ENCODE results near the gene PRLHR.
"Not testable (repeated sequence)": the region's sequence is repeated elsewhere in the genome, so short reads cannot be mapped to it uniquely, and the experiment has no call there.

The PRLHR gene

DNA sequence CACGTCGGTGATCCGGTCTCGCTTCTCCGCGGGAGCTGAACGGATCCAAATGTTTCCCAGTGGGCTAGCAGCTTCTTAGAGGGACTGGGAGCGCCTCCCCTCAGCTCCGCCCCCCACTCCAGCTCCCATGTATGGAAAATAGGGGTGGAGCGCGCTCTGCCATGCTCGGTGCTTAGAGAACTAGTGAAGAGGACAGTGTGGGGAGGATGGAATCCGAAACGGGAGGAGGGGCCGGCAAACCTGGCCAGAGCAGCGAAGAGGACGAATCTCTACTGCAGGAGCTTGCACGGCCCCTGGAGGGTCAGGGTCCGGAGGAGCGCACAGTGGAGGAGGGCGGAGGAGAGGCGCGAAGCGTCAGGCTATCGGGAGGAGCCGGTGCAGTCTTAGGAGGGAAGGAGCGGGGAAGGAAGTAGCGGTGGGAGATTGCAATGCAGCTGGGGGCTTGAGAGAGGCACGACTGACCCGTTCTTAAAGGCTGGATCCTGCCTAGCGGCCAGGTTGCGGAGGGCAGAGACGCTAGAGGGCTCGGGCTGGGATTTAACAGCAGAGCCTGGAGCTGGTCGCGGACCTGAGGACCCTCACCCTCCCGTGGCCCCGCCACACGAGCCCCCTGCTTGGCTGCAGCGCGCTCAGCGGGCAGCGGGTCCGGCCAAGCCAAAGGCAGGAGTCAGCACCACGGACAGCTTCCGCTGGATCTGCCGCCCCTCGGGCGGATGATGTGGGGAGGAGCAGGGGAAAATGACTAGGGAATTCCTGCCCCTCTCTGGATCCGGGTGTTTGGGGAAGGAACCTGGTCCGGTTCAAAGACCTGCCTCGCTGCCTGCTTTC lies at the start of gene PRLHR:
PRLHR (minus strand) TSS at position 51 of the 828 bp plus-strand sequence. CDS start 404 bp downstream, outside the sequence.
- no peak for DNase-seq (ENCODE audit: low read depth in 3 of 3)

DNA sequence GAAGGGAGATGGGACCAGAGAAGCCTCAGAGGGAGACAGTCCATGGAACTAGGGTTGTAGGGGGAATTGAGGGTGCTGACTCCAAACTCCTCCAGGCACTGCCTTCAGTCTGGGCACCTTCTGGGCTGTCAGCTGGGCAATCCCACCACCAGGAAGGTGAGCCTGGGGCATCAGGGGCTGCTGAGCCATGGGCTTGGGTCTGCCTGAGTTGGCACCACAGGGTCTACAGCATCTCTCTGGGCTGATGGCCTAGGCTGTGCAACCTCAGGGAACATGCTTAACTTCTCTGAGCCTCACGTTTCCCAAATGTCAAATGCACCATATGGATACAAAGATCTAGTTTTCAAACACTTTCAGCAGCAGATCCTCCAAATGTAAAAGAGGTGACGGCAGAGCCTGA lies 46.8 kb upstream of the PRLHR start:
- no peak for DNase-seq (ENCODE audit: low read depth in 3 of 3)

DNA sequence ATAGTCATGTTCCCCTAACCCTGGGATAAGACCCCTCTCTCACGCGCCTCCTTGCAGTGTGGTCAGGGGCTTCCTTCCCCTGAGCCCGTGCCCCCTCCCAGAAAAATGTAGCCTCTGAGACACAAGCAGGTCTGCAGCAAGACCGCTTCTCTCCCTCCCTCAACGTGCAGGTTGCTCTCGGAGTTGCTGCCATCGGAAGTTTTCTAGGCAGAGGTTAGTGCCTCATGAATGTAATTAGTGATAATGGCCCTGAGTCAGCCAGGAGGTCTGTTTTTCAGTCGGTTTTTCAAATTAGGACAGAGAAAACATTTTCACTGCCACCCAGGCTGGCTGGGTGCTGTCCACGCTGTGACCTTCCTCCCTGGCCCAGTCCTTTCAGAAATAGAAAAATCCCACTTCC lies 43.2 kb upstream of the PRLHR start:
- no peak for DNase-seq (ENCODE audit: low read depth in 3 of 3)

DNA sequence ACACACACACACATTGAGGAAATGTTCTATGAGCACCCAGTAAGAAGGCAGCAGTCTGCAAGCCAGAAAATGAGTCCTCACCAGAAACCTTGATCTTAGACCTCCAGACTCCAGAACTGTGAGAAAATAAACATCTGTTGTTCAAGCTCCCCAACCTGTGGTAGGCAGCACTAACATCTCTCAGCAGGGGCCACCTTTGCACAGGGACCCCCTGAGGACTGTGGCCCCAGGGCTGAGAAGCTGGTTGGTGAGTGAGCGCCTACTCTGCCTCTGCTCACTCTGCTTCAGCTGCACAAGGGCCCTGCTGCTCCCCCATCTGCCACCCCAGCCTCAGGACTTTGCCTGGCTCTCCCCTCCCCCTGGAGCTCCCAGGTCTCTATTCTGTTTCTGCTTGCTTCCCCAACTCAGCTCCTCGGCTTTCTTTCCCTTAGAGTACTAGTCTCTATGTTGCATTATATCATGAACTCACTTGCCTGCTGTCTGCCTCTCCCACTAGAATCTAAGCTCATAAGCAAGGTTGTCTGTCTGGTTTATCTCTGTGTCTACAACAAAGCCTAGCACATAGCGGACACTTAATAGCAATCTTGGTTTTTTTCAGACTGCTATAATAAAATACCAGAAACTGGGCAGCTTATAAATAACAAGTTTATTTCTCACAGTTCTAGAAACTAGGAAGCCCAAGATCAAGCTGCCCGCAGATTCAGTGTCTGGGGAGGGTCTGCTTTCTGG lies 40.4 kb upstream of the PRLHR start:
- no peak for DNase-seq (ENCODE audit: low read depth in 3 of 3)

DNA sequence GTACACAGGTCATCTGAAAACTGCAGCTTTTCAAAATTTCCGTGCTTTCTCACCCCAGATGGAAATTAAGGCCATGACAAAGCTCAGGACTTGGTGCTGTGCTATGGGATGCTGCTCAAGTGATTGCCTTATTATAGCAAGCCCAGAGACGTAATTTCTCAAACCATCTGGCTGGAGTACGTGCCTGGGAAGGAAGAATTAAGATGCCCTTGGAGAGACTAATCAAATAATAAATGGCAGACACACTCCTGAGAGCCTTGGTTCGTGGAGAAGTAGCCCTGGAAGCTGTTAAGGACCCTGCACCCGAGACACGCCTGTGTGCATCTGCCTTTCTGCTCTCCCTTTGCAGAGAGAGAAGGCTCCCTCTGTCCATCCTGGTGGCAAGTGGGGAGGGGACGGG lies 38.3 kb upstream of the PRLHR start:
- DNase-seq (ENCODE audit: low read depth in 3 of 3) = no peak

DNA sequence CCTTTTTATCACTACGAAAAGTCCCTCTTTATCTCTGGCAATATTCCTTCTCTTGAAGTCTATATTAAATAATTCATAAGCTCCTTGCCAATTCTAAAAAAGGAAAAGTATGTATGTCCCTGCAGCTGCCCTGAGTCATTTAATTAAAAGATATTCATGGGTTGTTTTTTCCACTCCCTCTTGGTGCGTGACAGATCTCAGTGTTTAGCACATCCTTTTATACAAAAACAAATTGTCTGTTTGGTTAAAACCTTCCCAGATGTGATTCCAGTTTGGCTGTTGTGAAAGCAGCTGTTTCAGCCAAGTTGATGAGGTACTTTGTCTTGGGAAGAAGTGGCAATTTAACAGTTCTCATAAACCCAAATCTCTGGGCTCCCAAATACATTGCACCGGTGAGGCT lies 33.8 kb upstream of the PRLHR start:
- no peak for DNase-seq (ENCODE audit: low read depth in 3 of 3)

DNA sequence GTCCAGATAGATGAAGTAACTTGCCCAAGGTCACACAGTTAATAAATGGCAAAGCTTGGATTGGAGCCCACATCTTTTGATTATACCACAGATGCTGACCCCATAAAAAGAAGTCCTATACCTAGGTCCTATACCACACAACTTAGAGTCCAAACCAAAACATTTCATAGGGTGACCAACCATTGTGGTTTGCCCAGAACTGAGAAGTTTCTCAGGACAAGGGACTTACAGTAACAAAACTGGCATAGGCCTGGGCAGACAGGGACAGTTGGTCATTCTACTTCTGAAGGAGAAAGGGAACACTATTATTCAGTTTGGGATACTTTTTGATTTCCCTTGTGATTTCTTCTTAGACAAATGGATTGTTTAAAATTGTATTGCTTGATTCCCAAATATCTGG lies 32.9 kb upstream of the PRLHR start:
- DNase-seq (ENCODE audit: low read depth in 3 of 3) = no peak

DNA sequence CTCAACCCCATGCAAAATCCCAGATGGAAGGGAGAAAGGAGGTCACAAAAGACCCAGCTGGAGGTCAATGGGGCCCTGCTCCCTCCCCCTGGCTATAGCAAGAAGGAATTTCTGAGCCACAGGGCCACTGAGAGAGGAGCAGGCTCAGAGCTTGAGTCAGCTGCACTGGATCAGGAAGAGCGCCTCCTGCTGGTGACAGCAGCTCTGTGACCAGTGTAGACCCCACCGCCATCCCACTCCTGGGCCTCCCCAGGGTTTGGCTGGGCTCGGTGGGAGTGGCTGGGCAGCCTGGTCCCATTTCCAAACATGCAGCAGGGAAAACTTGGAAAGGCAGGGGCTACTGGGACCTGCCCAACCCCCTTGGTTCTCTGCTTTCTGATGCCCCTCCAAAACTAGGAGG lies 31.5 kb upstream of the PRLHR start:
- no peak for DNase-seq (ENCODE audit: low read depth in 3 of 3)

DNA sequence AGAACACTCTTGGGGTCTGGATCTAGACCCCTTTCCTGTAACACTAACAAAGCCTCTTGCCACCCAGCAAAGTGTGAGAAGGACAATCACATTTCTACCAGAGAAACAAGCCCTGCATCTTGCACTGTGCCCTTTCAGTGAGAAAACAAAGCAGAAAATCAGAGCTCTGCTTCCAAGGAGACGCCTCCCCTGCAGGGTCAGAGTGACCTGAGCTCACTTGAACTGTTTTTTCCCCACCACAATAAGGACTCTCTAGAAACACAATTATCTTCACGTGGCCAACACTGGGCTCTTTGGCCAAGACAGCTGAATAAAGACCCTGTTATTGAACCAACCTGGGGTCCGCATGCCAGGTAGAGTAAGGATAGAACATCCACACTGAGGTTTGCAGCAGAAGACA lies 30.1 kb upstream of the PRLHR start:
- DNase-seq (ENCODE audit: low read depth in 3 of 3) = no peak

DNA sequence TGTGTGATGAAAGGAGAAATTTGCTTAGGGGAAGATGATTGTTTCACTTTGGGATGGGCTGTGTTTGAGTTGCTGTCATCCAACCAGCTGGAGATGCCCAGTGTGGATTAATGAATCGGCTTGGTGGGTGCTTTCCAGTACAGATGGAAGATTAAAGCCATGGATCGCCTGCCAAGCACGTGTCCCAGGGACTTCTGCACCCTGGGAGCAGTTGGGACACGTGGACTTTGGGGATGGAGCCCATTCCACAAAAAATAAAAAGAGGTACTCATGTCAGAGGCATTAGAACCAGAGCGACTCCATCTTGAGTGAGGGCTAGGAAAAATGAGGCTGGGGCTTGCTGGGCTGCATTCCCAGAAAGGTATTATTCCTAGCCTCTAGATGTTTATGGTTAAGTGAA lies 29.3 kb upstream of the PRLHR start:
- DNase-seq (ENCODE audit: low read depth in 3 of 3) = no peak

DNA sequence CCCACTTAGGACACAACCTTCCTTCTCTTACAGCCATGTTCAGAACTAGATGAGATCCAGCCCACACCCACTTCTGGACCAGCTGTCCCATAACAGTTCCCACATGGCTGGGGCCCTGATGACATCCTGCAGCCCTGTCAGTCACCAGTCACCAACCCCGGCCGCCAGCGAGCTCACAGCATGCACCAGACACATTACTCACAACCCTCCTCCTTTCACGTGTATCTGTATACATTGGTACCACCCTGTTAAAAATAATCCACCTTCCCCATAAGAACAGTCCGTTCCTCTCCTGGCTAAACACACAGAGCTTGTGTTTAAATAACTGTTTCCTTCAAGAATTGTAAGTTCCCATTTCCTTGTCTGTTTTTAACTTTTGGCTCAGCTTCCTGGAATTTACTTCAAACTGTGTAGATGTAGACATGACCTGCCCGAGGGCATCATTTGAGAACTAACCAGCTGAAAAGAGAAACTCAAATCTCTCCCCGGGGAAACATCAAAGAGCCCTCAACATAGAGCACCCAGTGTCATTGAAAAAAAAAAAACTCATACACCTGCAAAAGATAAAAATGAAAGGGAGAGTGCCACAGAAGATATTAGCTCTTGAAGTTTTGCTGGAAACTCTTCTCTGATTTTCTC lies 26.0 kb upstream of the PRLHR start:
- DNase-seq (ENCODE audit: low read depth in 3 of 3) = peak in 1 of 3 experiments; percentile 11

DNA sequence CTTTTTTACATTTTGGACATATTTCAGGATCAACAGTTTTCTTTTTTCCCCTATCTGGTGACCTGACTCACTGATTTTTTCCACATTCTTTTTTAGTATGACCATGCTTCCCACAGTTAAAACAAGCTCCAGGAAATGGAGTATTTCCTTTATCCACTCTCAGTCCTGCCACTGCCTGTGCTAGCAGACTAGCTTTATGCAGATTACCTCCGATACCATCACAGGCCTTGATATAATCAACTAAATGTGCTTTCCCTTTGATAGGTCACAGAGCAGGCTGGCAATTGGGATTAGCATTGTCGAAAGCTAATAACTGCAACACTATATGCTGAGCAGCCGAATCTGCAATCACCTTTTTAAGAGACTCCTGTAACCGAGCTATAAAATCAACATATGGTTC lies 18.4 kb upstream of the PRLHR start:
- not testable (repeated sequence) for DNase-seq (ENCODE audit: low read depth in 3 of 3)

DNA sequence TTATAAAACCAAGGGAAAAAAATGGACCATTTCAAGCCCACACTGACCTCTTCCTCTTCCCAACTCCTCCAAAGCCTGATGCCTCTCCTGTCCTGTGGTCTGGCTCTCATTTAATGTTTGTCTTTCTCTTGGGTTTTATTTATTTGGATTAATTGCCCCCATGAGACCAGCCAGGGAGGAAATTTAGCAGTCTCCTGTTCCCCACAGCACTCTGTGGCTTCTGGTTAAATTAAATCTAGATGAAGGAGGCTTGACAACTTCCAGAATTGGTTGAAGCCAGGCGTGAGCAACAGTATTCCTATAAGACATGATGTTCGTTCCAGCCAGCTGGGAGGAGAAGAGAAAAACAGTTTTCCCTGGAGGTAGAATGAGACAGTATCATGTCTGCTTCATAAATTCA lies 15.1 kb upstream of the PRLHR start:
- DNase-seq (ENCODE audit: low read depth in 3 of 3) = no peak

DNA sequence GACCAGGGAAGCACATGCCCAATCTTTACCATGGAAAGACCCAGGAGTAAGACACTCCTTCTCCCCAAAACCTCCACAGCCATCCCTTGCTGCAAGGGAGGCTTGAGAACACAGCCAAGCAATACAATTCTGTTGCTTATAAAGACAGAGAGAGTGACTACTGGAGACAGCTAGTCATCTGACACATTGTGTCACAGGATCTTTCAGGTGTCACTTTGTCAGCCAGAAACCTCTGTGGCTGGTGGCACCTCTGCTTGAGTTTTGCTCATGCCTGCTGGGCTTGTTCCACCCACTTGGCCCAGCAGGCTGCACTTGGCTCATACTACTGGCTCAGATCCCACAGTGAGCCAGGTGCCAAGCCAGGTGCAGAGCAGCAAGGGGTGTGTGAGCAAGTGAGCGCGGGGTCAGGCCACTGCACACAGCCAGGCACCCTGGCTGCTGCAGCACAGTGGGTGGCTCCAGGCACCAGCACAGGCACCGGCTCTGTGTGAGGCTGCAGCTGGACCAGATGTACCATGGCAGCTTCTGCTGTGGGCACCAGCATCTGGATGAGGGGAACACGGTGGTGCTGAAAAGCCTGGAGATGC lies 12.4 kb upstream of the PRLHR start:
- no peak for DNase-seq (ENCODE audit: low read depth in 3 of 3)

DNA sequence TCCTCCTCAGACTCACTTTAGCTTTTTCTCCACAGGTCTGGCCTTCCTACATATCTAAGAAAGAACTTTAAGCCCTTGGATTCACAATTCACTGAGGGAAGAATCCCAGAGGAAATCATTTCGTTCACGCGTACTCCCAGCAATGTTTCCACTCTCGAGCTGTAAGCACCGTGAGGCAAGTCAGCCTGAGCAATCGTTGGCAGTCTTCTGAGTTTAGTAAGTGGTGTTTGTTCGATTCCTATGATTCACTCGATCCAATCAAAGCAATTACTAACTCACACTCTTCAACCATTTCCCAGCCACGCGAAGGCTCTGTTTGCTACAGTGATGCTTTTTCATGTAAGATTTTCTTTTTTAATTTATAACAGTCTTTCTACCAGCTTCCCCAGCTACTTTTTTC lies 10.2 kb upstream of the PRLHR start:
- no peak for DNase-seq (ENCODE audit: low read depth in 3 of 3)

DNA sequence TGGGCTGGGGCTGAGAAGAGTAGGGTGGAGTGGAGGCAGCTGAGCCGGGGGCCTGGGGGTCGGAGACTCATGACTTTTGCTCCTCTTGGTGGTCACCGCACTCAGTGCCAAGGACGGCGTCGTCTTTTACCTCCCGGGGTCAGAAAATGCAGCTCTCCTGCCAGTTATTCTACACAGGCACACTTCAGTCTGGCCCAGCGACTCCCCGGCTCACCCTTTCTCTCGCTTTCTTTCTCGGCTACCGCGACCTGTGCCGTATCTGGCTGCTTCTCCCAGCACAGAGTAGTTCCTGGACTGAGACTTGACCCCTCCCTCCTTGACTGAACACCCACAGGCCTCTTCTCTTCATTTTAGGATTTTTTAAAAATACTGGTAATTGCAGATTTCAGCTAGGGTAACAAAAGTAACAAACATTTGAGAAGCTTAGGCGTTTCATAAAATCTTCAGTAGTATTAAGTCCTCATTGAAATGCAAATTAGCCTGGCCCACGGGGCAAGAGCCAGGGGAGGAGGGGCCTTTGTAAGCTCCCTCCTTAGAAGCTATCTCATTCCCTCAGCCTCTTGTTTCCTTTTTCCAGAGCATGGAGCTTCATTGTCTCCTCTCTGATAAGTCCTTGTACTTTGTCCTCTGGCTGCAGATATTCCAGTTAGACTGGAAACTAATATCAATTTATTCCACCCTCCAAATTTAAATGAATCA lies 1.1 kb upstream of the PRLHR start:
- no peak for DNase-seq (ENCODE audit: low read depth in 3 of 3)

DNA sequence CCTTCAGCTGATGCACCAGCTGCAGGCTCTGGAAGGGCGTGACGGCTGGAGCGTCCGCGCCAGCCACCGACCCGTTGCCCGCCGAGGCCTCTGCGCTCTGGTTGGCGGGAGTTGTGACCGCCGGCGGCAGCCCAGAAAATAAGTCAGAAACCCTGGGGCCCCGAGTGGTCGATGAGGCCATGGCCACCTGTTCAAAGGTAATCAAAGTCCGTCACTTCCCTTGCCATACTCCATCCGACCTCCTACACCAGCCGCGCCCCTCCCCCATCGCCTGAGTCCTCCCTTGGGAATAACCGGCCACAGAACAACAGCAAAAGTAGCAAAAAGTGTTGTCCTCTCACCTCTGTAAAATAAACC lies 406 bp downstream of the PRLHR start:
- no peak for DNase-seq (ENCODE audit: low read depth in 3 of 3)

DNA sequence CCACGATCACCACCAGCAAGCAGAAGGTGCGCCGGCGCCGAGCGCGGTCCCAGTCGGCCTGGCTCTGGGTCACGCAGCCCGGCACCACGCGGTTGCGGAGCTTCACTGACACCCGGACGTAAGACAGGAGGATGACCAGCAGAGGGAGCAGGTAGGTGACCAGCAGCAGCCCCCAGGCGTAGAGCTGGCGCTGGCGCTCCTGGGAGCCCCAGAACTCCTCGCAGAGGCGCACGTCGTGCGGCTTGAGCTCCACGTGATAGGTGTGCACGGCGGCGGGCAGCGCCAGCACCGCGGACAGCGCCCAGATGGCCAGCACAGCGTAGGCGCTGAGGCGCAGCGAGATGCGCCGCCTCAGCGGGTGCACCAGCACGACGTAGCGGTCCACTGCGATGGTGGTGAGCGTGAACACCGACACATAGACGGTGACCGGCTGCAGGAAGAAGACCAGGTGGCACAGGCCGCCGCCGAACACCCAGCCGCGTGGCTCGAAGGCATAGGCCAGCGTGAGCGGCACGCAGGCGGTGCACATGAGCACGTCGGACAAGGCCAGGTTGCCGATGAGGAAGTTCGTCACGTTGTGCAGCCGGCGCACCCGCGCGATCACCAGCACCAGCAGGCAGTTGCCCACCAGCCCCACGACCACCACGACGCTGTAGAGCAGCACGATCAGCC lies 920 bp downstream of the PRLHR start:
- peak in 2 of 3 experiments; percentile 3 to 8 for DNase-seq (ENCODE audit: low read depth in 3 of 3)

DNA sequence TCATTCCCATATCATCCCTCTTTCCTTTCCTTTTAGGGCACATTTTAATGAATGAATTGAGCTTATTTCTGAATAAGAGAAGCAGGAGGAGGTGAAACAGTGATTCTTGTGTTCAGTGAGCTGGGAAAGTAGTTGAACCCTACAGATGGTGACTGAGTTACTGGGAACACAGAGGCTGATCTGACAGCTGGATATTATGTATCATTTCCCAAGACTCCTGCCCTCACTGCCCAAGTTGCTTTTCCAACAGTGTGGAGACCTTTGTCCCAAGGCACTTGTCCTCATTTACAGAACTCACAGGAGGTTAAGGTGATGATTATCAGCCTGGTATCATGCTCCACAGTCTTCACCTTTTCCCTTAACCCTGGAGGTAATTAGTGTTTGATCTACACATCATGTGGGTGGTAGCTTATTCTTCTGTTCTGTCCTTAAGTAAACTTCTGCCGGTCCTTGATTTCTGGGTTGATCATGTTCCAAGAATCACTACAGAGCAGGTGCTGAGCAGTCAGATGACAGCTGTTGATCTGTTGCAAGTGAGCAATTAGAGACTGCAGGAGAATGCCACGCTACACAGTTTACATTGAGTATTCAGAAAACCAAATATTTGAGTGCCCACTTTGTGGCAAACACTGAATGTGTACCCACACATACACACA lies 2.6 kb downstream of the PRLHR start:
- no peak for DNase-seq (ENCODE audit: low read depth in 3 of 3)

DNA sequence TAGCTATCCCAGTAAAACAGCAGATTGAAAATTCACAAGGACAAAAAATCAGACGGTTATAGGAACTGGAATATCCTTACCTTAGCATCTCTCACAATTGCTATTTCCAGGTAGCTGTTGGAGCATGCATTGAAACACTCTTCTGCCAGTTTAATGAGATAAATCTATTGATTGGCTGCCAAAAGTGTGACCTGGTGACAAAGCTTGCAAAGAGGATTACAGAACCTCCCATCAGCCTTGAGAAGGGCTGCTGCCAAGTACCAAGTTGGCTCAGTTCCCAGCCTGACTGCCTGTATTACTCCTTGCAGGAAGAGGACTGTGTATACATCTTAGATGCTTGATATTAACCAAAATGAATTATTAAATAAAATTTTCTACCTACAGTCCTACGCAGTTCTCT lies 5.1 kb downstream of the PRLHR start:
- no peak for DNase-seq (ENCODE audit: low read depth in 3 of 3)
